HG02759 (cell line): ENCODE data around the gene PLPP1.
A peak's percentile ranks its signal among the peaks of the same experiment; 100 is the strongest.
"Not testable (repeated sequence)": the region's sequence is repeated elsewhere in the genome, so short reads cannot be mapped to it uniquely, and the experiment has no call there.

Experiments used
- ATAC-seq: cut with Tn5 transposase; IDR thresholded peaks from one replicate; pipeline ENCODE4 v1.9.1; 2021; ENCODE audit warnings: mild to moderate bottlenecking, moderate library complexity; ENCODE audit not compliant: unreplicated experiment

Gene PLPP1

GRCh38 chr5:55547781-55548180 lies 13.0 kb upstream of the PLPP1 start:
- no peak for ATAC-seq

GRCh38 chr5:55546947-55547346 lies 12.2 kb upstream of the PLPP1 start:
- ATAC-seq: no peak

DNA sequence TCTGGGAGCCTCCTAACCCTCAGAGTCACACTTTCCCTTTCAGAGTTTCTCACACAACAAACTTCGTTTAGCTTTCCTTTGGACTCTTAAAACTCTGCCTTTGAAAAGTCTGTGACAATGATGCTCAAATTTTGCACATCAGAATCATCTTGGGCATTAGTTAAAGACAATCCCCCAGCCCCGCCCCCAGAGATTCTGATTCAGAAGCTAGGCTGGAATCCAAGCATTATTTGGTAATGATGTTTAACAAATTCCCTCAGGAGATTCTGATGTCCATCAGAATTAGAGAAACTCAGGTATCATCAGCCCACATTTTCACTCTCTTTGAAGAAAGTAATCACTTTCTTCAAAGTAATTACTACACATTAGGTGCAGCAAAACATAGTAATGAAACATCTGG lies 9.6 kb upstream of the PLPP1 start:
- no peak for ATAC-seq

DNA sequence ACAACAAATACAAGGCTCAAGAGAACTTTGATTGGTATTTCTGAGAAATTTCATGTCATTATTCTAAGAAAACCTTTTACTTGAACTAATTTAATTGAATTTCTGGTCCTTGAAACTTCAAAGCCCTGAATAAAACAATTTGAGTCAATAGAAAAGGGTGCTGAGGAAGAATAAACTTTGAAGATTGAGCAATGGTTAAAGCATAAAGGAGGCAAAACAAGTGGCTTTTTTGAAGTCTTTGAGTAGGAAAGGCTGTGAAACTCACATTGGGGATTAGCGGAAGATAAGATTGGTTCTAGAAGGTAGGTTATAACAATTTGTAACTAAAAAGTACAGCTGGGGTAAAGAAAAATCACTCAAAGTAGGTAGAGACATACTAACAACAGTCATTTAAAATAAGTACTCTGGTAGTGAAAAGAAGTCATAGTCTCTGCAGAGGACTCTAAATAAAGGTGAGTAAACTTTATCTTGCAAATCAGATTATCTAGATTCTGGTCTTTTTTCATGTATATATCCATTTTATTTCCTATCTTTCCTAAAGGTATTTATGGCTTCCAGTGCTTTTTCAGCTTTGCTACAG lies 6.4 kb upstream of the PLPP1 start:
- no peak for ATAC-seq

GRCh38 chr5:55540525-55540924 lies 5.8 kb upstream of the PLPP1 start:
- ATAC-seq: no peak

GRCh38 chr5:55540024-55540423 lies 5.3 kb upstream of the PLPP1 start:
- ATAC-seq: no peak

DNA sequence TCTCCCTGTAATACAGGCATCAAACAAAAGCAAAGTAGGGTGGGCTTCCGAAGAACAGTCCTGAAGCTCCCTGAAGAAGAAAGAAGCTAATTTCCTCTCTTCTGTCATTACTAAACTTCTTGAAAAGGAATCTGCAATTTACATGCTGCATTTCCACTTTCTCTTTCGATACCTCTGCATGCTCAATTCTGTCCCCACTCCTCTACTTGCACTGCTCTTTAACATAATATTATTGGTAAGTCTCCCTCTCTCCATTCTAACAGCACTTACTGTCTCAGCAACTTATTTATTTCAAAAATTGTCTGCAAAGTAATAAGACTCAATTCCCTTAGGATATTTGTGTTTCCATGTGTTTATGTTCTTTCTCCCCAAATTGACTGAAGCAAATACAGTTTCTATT lies 3.9 kb upstream of the PLPP1 start:
- ATAC-seq: no peak

GRCh38 chr5:55537315-55537714 lies 2.6 kb upstream of the PLPP1 start:
- not testable (repeated sequence) for ATAC-seq

GRCh38 chr5:55535199-55535905 lies 588 bp upstream of the PLPP1 start:
- peak; percentile 17 for ATAC-seq

GRCh38 chr5:55533521-55534435 lies 986 bp downstream of the PLPP1 start:
- peak; percentile 46 for ATAC-seq

DNA sequence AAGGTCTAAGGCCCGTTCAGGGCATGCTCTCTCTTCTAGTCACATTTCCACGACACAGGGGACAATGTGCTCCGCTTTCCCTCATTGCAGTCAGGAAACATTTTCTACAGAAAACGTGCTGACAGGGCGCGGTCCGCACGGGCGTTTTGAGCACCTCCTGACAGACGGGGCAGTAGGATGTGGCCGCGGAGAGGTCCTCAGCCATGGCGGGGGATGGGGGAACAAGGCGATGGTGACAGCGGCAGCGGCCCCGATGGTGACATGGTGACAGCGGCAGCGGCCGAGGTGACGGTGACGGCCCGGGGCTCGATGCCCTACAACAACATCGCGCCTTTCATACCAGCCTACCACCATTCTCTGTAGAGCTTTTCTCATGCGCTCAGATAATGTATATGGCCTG lies 4.1 kb downstream of the PLPP1 start:
- ATAC-seq: no peak

DNA sequence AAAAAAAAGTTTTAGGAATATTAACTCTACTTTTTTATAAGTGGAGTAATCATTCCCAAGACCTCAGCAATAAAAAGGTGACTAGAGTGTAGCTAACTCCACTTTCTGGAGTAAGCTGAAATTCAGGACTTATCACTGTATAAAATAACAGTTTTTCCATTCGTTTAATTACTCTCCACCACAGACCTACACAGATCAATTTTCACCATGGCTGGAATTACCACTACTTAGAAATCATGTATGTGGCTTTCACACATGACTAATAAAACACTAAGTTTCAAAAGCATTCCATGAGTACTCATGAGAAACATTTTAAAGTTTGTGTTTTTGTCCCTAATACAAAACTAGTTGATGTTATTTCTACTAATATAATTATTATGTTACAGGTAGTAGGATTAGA lies 9.9 kb downstream of the PLPP1 start:
- ATAC-seq: no peak

DNA sequence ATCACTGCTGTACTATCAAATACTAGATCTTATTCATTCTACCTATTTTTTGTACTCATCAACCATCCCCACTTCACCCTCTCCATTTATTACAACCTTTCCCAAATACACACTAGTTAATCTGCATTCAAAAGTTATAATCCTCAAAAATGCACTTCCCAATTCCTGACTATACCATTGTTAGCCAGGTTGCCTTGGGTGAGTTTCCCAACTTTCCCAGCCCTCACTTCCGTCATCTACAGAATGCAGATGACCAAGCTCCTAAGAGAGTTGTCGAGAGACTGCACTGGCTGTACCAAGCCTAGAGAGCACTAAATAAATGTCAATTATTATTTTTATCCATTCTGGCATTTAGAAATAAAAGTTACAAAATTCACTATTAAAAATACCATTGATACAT lies 11.5 kb downstream of the PLPP1 start:
- ATAC-seq: no peak

DNA sequence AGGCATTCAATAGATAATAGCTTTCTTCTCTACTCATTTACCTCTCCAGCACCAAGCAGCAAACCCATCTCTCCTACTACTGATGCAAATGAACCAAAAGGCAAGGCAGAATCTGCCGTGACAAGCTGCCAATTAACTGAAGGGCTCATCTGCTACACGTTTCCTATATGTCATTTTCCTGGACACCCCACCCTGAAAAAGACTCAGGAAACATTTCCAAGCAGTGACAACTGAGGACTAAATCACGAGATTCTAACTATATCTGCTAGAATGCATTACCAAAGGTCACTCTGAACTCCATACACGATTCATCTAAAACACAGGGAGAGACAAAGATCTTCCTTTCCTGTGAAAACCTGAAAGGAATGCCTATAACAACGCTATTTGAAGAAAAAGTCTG lies 12.9 kb downstream of the PLPP1 start:
- no peak for ATAC-seq

- no peak for ATAC-seq
Observed at GRCh38 chr5:55520117-55520839, 14.5 kb downstream of the PLPP1 start.

DNA sequence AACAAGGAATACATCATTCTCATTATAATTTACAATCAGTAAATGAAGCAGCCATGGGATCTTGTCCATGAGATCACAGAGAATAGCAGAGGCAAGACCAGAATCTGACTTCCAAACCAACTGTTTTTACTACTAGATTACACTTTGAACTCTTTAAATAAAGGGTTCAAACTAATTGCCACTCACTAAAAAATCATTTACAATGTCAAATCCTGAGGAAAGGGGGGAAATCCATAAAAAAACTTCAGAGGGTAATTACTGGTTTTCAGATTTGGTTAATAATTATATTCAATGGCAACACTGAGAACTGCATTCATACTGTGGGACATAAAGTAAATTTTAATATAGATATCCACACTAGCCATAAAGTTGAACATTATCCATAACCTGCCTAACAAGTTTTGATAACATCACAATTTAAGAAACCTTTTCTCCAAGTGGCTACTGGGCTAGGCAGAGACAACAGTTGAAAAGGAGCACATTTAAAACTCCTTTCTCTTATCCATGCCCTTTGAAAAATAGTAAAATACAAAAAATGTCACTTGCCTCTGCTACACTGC lies 15.9 kb downstream of the PLPP1 start:
- ATAC-seq: no peak

- ATAC-seq: no peak
Observed at GRCh38 chr5:55517804-55518203, 17.0 kb downstream of the PLPP1 start.

GRCh38 chr5:55511010-55511409 lies 23.8 kb downstream of the PLPP1 start:
- ATAC-seq: no peak

DNA sequence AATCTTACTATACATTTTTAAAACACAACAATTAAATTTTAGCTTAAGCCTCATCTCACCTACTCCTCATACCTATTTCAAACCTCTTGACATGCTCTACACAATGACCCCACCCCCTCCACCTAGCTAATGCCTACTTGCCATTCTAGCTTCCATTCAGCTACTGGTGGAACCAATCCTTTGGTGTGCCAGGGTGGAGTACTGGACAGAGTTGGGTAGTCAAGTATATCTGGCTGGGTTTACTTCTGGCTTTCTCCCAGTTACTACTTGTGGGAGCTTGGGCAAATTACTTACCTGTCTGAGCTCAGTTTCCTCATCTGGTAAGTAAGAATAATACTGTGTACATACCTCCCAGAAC lies 24.3 kb downstream of the PLPP1 start:
- ATAC-seq: no peak

- ATAC-seq: no peak
Observed at GRCh38 chr5:55509796-55510522, 24.8 kb downstream of the PLPP1 start.
